ENCODE data around the gene HAUS3. TPM values are rescaled to one million over a fixed set of nuclear protein-coding genes. Genes with fewer than 3 reads are reported as not detected.

HAUS3 gene
- total and polyA plus RNA-seq, 2 of the 13 experiments (the other 11 are each of a cell fraction or from before 2014, with no cell fraction given): 3.9 to 12.6 TPM

- ChIA-PET POLR2A (no interaction called here), CTCF (ENCODE audit: low intra/inter-chr PET ratio, low total read pairs) (no interaction called here)
- FAIRE-seq (no peak), DNase-seq (ENCODE audit: low spot score) (no peak), ATAC-seq (no peak)
- no TSS peak for BruUV-seq (replicated peaks)
- Histone ChIP-seq H3K4me3 (replicated peaks in 1 of 3; ENCODE audit: insufficient read depth in 1 of 3, low read depth in 2 of 3, low read length in 3 of 3) (no peak overlapping the region), H2AFZ (ENCODE audit: low read length) (no peak overlapping the region), H3K4me2 (ENCODE audit: low read depth, low read length) (no peak overlapping the region), H4K20me1 (ENCODE audit: insufficient read depth, low read length) (no peaks in the 10 kb centered on the region), H3K79me2 (ENCODE audit: insufficient read depth, low read length) (no peaks in the 10 kb centered on the region), H3K9me3 (ENCODE audit: low read length) (0 out of 2 replicates have a peak, but pooled peaks cover 5% of the 10 kb centered on the region), H3K4me1 (ENCODE audit: insufficient read depth, low read length) (peaks cover 7% of the 10 kb centered on the region), H3K9ac (ENCODE audit: insufficient read depth, low read depth, low read length) (no peak overlapping the region), H3K27me3 (ENCODE audit: control insufficient read depth in 1 of 2, insufficient read depth in 2 of 2, low read length in 2 of 2) (no peaks in the 10 kb centered on the region), H3K27ac (ENCODE audit: extremely low read length, insufficient read depth, low read length) (no peak overlapping the region), H3K36me3 (replicated peaks in 1 of 2; ENCODE audit: control insufficient read depth in 1 of 2, insufficient read depth in 2 of 2, low read length in 2 of 2) (no peaks in the 10 kb centered on the region)
- in situ Hi-C loops (cut with HindIII; ENCODE audit: extremely low pct_ligation_motif_present, low pct_unique_long_range_greater_than_20kb) (loop anchor here (25.0 kb wide), 1 partner anchor 167 kb away; the partner anchor contains the start of gene NELFA), intact Hi-C loops (cut with micrococcal nuclease; ENCODE audit: unreplicated experiment) (no loop called here)
- no peak for TF ChIP-seq MLX (CRISPR knock-in tag; IDR thresholded peaks at IDR 0.05)
- TF ChIP-seq CREB1 (IDR thresholded peaks at IDR 0.05): peak; percentile 10; the same call in 1 of the 2 replicates
- no peak for TF ChIP-seq CREB1 (CRISPR knock-in tag; IDR thresholded peaks at IDR 0.05)
- TF ChIP-seq MAFK (conservative IDR thresholded peaks at IDR 0.05 in 1 of 2, IDR thresholded peaks at IDR 0.05 in 1 of 2; ENCODE audit: low read length in 2 of 2): peak in 1 of 2 experiments; percentile 58; a peak in 2 of 4 replicates
- peak; percentile 38; the same call in 1 of the 2 replicates for TF ChIP-seq MAFF (IDR thresholded peaks at IDR 0.05; ENCODE audit: low read depth, low read length)
- WGBS (ENCODE audit: low lambda C conversion rate): 0% methylated on average over 1 of the region's 1 CpG
Observed at GRCh38 chr4:2178986-2179385, 62.9 kb downstream of the HAUS3 start.

Small RNA genes lying within 50 kb of the gene (small RNA-seq; reads per million reads assigned to genes)
- gene COX6B1P5 (ENCODE audit: insufficient read depth in 2 of 3, insufficient read length in 3 of 3, low read depth in 2 of 3, low replicate concordance in 1 of 3): 0 reads per million in 3 experiments

Other genes starting within 250 kb of the HAUS3 start
- 11.4 and 18.5 TPM in 2 replicates for gene NELFA, start 233.1 kb downstream of the HAUS3 start, total RNA-seq (2016; rRNA removed; fragmentation: Illumina TruSeq; extraction: Trizol)
- gene NELFA, start 233.1 kb downstream of the HAUS3 start, polyA plus RNA-seq (2011; rRNA removed): 13.3 and 14.6 TPM in 2 replicates
- 1.6 and 3.3 TPM in 2 replicates for gene NAT8L, start 182.8 kb downstream of the HAUS3 start, total RNA-seq (2016; rRNA removed; fragmentation: Illumina TruSeq; extraction: Trizol)
- gene NAT8L, start 182.8 kb downstream of the HAUS3 start, polyA plus RNA-seq (2011; rRNA removed): 2.2 and 3.4 TPM in 2 replicates
- 0.60 and 0.93 TPM in 2 replicates for gene POLN, start within 50 bp of the HAUS3 start, total RNA-seq (2016; rRNA removed; fragmentation: Illumina TruSeq; extraction: Trizol)
- 1.2 and 1.5 TPM in 2 replicates for gene POLN, start within 50 bp of the HAUS3 start, polyA plus RNA-seq (2011; rRNA removed)
- 19.6 and 31.3 TPM in 2 replicates for gene MXD4, start 20.0 kb upstream of the HAUS3 start, total RNA-seq (2016; rRNA removed; fragmentation: Illumina TruSeq; extraction: Trizol)
- gene MXD4, start 20.0 kb upstream of the HAUS3 start, polyA plus RNA-seq (2011; rRNA removed): 29.0 and 35.5 TPM in 2 replicates
- gene ZFYVE28, start 176.5 kb upstream of the HAUS3 start, total RNA-seq (2016; rRNA removed; fragmentation: Illumina TruSeq; extraction: Trizol): 0.22 and 0.24 TPM in 2 replicates
- gene ZFYVE28, start 176.5 kb upstream of the HAUS3 start, polyA plus RNA-seq (2011; rRNA removed): 0.12 and 0.30 TPM in 2 replicates
- not detected in 2 replicates for gene CFAP99, start 176.8 kb upstream of the HAUS3 start, total RNA-seq (2016; rRNA removed; fragmentation: Illumina TruSeq; extraction: Trizol)
- gene CFAP99, start 176.8 kb upstream of the HAUS3 start, polyA plus RNA-seq (2011; rRNA removed): 0.07 TPM in 1 of 2 replicates, not detected in the other
- 38.1 and 46.7 TPM in 2 replicates for gene RNF4, start 227.0 kb upstream of the HAUS3 start, total RNA-seq (2016; rRNA removed; fragmentation: Illumina TruSeq; extraction: Trizol)
- 40.3 and 45.1 TPM in 2 replicates for gene RNF4, start 227.0 kb upstream of the HAUS3 start, polyA plus RNA-seq (2011; rRNA removed)

All from HepG2 (cell line).